Muscle layer of colon (tissue), 2 donors: ENCODE results near the gene SF3B4.
"Not testable (repeated sequence)": the region's sequence is repeated elsewhere in the genome, so short reads cannot be mapped to it uniquely, and the experiment has no call there.

ENCODE experiments used
- H3K27ac ChIP-seq: one replicate; pipeline ENCODE4 v1.7.0; 2013; ENCODE audit warnings: low read depth, mild to moderate bottlenecking, low read length, moderate library complexity
- H3K27me3 ChIP-seq, 2 donors: one replicate each; pipeline ENCODE4 v1.7.0; 2013; ENCODE audit warnings: low read length in 2 of 2, mild to moderate bottlenecking in 2 of 2; ENCODE audit not compliant: insufficient read depth in 2 of 2, control insufficient read depth in 1 of 2
- H3K36me3 ChIP-seq: one replicate; pipeline ENCODE4 v1.7.0; 2013; ENCODE audit warnings: mild to moderate bottlenecking, low read length; ENCODE audit not compliant: insufficient read depth
- H3K4me1 ChIP-seq: one replicate; pipeline ENCODE4 v1.7.0; 2013; ENCODE audit warnings: mild to moderate bottlenecking, low read length; ENCODE audit not compliant: insufficient read depth
- H3K4me3 ChIP-seq, 2 donors: one replicate each; pipeline ENCODE4 v1.7.0; 2013; ENCODE audit warnings: low read length in 2 of 2, low read depth in 1 of 2, mild to moderate bottlenecking in 1 of 2, moderate library complexity in 1 of 2
- H3K9ac ChIP-seq: one replicate; pipeline ENCODE4 v1.7.0; 2013; ENCODE audit warnings: low read length
- H3K9me3 ChIP-seq: one replicate; pipeline ENCODE4 v1.7.0; 2013; ENCODE audit warnings: mild to moderate bottlenecking, low read length
- donor health status: abdominal sarcoma.
- donor health status: Adenocarcinoma of cecum.

SF3B4 gene

GRCh38 chr1:149927563-149928400 is at the start of gene SF3B4:
SF3B4 (minus strand) TSS chr1:149927803; CDS start chr1:149927759, 44 bp downstream.
- Histone ChIP-seq H3K4me1 (peaks cover 32% of the 10 kb centered on the region), H3K36me3 (peaks cover 70% of the 10 kb centered on the region), H3K27ac (peak within 1 kb of the TSS; percentile 87)

GRCh38 chr1:149977345-149977744 is 49.7 kb upstream of the SF3B4 start:
- H3K27ac ChIP-seq = no peak overlapping the region
- peaks cover 27% of the 10 kb centered on the region for H3K36me3 ChIP-seq
- no peak overlapping the region for H3K9ac ChIP-seq
- H3K4me1 ChIP-seq = peaks cover 9% of the 10 kb centered on the region
- no peaks in the 10 kb centered on the region for H3K9me3 ChIP-seq
- no peak overlapping the region for H3K4me3 ChIP-seq
- H3K27me3 ChIP-seq = no peaks in the 10 kb centered on the region

More at GRCh38 chr1:149927563-149928400, at the start of gene SF3B4:
- H3K27me3 ChIP-seq = no peaks in the 10 kb centered on the region
- H3K9ac ChIP-seq = peak within 1 kb of the TSS; percentile 76
- no peaks in the 10 kb centered on the region for H3K9me3 ChIP-seq
- H3K4me3 ChIP-seq = peak within 1 kb of the TSS; percentile 87 to 97

GRCh38 chr1:149972547-149972946 is 44.9 kb upstream of the SF3B4 start:
- Histone ChIP-seq H3K9ac (no peak overlapping the region), H3K9me3 (no peaks in the 10 kb centered on the region), H3K27me3 (no peaks in the 10 kb centered on the region), H3K4me1 (no peaks in the 10 kb centered on the region), H3K27ac (no peak overlapping the region), H3K36me3 (peaks cover 47% of the 10 kb centered on the region), H3K4me3 (no peak overlapping the region)

GRCh38 chr1:149967646-149968045 is 40.0 kb upstream of the SF3B4 start:
- Histone ChIP-seq H3K4me1 (no peaks in the 10 kb centered on the region), H3K4me3 (no peak overlapping the region), H3K27me3 (no peaks in the 10 kb centered on the region), H3K9me3 (no peaks in the 10 kb centered on the region), H3K27ac (no peak overlapping the region), H3K36me3 (peaks cover 49% of the 10 kb centered on the region), H3K9ac (no peak overlapping the region)

DNA sequence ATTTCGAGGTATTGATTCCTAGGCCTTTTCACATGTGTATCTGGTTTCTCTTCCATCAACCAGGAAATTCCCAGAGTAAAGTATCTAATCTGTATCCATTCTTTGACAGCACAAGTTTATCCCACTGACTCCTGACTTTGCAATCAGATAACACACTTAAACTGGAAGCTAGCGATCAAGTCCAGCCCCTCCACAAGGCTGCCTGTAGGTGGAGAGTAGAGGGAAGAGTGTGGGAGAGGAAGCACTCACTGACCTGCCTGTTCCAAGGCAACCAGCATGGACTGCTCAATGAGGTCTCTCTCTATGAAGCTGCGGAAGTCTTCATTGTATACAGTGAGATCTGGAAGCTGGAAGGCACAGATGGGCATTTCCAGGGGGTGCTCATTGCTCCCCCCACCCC is 39.4 kb upstream of the SF3B4 start:
- Histone ChIP-seq H3K27ac (no peak overlapping the region), H3K4me1 (no peaks in the 10 kb centered on the region), H3K9me3 (no peaks in the 10 kb centered on the region), H3K36me3 (peaks cover 44% of the 10 kb centered on the region), H3K9ac (no peak overlapping the region), H3K27me3 (no peaks in the 10 kb centered on the region), H3K4me3 (no peak overlapping the region)

- no peak overlapping the region for H3K27ac ChIP-seq
- H3K4me3 ChIP-seq = no peak overlapping the region
- no peaks in the 10 kb centered on the region for H3K27me3 ChIP-seq
- H3K36me3 ChIP-seq = peaks cover 39% of the 10 kb centered on the region
- H3K4me1 ChIP-seq = no peaks in the 10 kb centered on the region
- no peaks in the 10 kb centered on the region for H3K9me3 ChIP-seq
- no peak overlapping the region for H3K9ac ChIP-seq
Observed at GRCh38 chr1:149966405-149966804, 38.8 kb upstream of the SF3B4 start.

- H3K36me3 ChIP-seq = peaks cover 30% of the 10 kb centered on the region
- no peaks in the 10 kb centered on the region for H3K27me3 ChIP-seq
Observed at GRCh38 chr1:149965440-149965839, 37.8 kb upstream of the SF3B4 start.

GRCh38 chr1:149963358-149963757 is 35.8 kb upstream of the SF3B4 start:
- no peaks in the 10 kb centered on the region for H3K4me1 ChIP-seq
- no peaks in the 10 kb centered on the region for H3K9me3 ChIP-seq
- no peak overlapping the region for H3K9ac ChIP-seq
- no peak overlapping the region for H3K27ac ChIP-seq
- no peaks in the 10 kb centered on the region for H3K27me3 ChIP-seq
- H3K36me3 ChIP-seq = peaks cover 37% of the 10 kb centered on the region
- H3K4me3 ChIP-seq = no peak overlapping the region

More at GRCh38 chr1:149965440-149965839, 37.8 kb upstream of the SF3B4 start:
- Histone ChIP-seq H3K9ac (no peak overlapping the region), H3K4me3 (no peak overlapping the region), H3K9me3 (no peaks in the 10 kb centered on the region), H3K4me1 (no peaks in the 10 kb centered on the region), H3K27ac (no peak overlapping the region)

- Histone ChIP-seq H3K27me3 (no peaks in the 10 kb centered on the region), H3K4me1 (no peaks in the 10 kb centered on the region), H3K36me3 (peaks cover 40% of the 10 kb centered on the region), H3K4me3 (no peak overlapping the region), H3K9me3 (peaks cover 2% of the 10 kb centered on the region), H3K27ac (no peak overlapping the region), H3K9ac (no peak overlapping the region)
Observed at GRCh38 chr1:149962736-149963135, 35.1 kb upstream of the SF3B4 start.

DNA sequence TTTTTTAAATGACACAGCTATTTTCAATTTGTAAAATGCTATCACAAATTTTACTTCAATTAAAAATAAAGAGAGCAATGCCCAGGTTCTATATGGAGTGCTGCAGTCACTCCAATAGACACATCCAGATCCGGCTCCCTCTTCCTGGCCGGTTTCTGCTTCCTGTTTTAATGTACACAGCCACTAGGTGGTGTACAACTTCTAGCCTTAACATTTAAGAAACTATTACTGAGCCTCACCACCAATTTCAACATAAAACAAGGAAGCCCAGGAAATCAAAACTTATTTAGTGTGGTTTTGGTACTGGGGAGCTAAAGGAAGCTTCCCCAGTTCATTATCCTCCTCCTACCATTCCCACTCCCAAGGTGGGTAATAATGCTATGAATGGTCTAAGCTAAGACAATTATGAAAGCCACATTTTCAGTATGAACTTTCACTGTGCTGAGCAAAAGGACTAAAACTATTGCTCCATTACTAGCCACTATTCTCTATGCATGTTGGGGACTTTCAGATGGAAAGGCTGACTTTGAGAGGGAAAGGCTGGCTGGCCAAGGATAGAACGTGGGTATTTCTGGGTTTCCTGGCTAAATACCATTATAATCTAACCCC is 34.5 kb upstream of the SF3B4 start:
- no peaks in the 10 kb centered on the region for H3K4me1 ChIP-seq
- H3K9ac ChIP-seq = no peak overlapping the region
- peaks cover 36% of the 10 kb centered on the region for H3K36me3 ChIP-seq
- H3K27ac ChIP-seq = no peak overlapping the region
- no peaks in the 10 kb centered on the region for H3K27me3 ChIP-seq
- H3K4me3 ChIP-seq = no peak overlapping the region
- H3K9me3 ChIP-seq = peaks cover 4% of the 10 kb centered on the region

DNA sequence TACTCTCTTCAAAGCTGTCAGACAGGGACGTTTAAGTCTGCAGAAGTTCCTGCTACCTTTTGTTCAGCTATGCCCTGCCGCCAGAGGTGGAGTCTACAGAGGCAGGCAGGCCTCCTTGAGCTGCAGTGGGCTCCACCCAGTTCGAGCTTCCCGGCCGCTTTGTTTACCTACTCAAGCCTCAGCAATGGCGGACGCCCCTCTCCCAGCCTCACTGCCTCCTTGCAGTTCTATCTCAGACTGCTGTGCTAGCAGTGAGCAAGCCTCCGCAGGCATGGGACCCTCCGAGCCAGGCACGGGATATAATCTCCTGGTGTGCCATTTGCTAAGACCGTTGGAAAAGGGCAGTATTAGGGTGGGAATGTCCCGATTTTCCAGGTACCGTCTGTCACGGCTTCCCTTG is 29.9 kb upstream of the SF3B4 start:
- H3K36me3 ChIP-seq = peaks cover 13% of the 10 kb centered on the region
- not testable (repeated sequence) for H3K27ac ChIP-seq, H3K9ac ChIP-seq, H3K27me3 ChIP-seq, H3K4me1 ChIP-seq, H3K4me3 ChIP-seq, H3K9me3 ChIP-seq
